Measurements from ENCODE around the gene CCNDBP1.

Gene CCNDBP1

DNA sequence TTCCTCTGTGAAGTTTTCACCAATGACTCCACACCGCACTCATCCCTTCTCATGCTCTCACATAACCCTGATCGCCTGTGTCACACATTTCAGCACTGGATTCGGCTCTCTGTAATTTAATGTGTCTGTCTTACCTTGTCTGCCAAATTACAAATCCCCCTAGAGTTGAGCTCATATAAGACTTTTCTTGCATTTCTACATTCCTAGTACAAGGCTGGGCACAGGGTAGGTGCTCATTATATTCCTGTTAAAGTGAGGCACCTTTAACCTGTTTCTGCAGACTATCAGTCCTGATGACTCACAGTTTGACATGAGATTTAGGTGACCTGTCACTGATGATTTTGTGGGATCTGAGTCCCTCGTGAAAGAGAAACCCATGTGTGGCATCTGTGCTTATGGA, 58.9 kb downstream of the CCNDBP1 start:
- no peak for DNase-seq (ENCODE audit: low read depth, low spot score)

DNA sequence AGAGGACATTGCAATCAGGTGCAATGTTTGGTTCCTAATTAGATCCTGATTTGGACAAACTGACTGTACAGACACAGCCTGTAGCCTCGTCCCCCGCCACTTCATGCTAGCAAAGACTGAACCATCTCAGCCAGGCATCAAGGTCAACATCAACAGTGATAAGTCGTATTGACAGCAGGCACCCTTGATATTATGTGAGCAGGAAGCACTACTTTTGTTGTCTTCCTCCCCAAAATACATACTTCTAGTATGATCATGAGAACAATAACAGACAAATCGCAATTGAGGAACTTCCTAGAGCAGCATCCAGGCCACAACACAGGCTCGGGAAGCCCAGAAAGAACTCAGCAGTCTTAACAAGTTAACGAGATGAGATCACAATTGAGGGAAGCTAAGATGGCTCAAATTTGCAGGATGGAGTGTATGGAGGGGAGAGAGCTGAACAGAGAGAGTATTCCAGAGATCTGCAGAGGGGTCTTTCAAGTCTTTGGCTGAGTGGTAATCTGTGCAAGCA, 61.1 kb downstream of the CCNDBP1 start:
- DNase-seq (ENCODE audit: low read depth, low spot score) = no peak

Data from iPS DF 19.7 (cell line).